B cell (primary cell): ENCODE results near the gene HIPK2. TPM values are rescaled to one million over a fixed set of nuclear protein-coding genes. Genes with fewer than 3 reads are reported as not detected.

Experiments
- ATAC-seq: fragments of 200-7000 bp; cut with Tn5 transposase; one replicate; pipeline ENCODE4 v1.10.0; 2021; ENCODE audit warnings: low read depth, mild to moderate bottlenecking, moderate number of reproducible peaks, moderate library complexity
- CTCF ChIA-PET: fragments of 350-600 bp; sonication (Branson Sonifier 250); formaldehyde crosslinking; loops from one replicate; lab custom pipeline; 2021; ENCODE audit warnings: antibody characterized with exemption, inconsistent platforms; lab: Charles Lee
- POLR2A ChIA-PET: fragments of 350-600 bp; sonication (Branson Sonifier 250); formaldehyde crosslinking; loops from one replicate; lab custom pipeline; 2021; ENCODE audit warnings: antibody characterized with exemption; lab: Charles Lee
- DNase-seq: peaks from one replicate; pipeline ENCODE4 v3.0.0; 2013
- H2AFZ ChIP-seq: 2 replicates; pipeline ENCODE4 v1.6.1; 2012; ENCODE audit warnings: mild to moderate bottlenecking, low read depth, low read length; ENCODE audit not compliant: insufficient read depth, poor library complexity, severe bottlenecking
- H3K27ac ChIP-seq, 2 donors: 1 replicate in 1 of 2; 2 replicates in 1 of 2; pipeline ENCODE4 v1.5.1; 2012 to 2013; ENCODE audit warnings: low read length in 2 of 2, mild to moderate bottlenecking in 2 of 2, moderate library complexity in 1 of 2
- H3K27me3 ChIP-seq, 4 experiments: fragments of 200-600 bp in 1 of 4; sonication (generic) in 1 of 4; replicated peaks in 1 of 4; 1 replicate in 2 of 4; 2 replicates in 2 of 4; pipeline versions ENCODE4 v1.6.1 to v1.7.0; 2013 to 2016; ENCODE audit warnings: low read length in 3 of 4, mild to moderate bottlenecking in 2 of 4, mixed read lengths in 1 of 4, moderate library complexity in 1 of 4; ENCODE audit not compliant: insufficient read depth in 4 of 4, control insufficient read depth in 3 of 4; ENCODE audit errors: control extremely low read depth in 1 of 4
- H3K36me3 ChIP-seq, 2 experiments: replicated peaks in 1 of 2; 1 replicate in 1 of 2; 2 replicates in 1 of 2; pipeline versions ENCODE4 v1.6.1 to v1.7.1; 2013; ENCODE audit warnings: low read length in 1 of 2; ENCODE audit not compliant: insufficient read depth in 2 of 2, control insufficient read depth in 1 of 2; ENCODE audit errors: control extremely low read depth in 1 of 2, extremely low read depth in 1 of 2
- H3K4me1 ChIP-seq, 2 donors: fragments of 200-600 bp in 1 of 2; sonication (generic) in 1 of 2; 1 replicate in 1 of 2; 2 replicates in 1 of 2; pipeline versions ENCODE4 v1.5.1 to v1.6.1; 2013 to 2017; ENCODE audit warnings: low read length in 2 of 2; ENCODE audit not compliant: control insufficient read depth in 2 of 2, insufficient read depth in 2 of 2
- H3K4me2 ChIP-seq: replicated peaks from 2 replicates; pipeline ENCODE3; 2012; ENCODE audit warnings: mild to moderate bottlenecking, low read depth, low read length; ENCODE audit not compliant: poor library complexity, severe bottlenecking
- H3K4me3 ChIP-seq, 5 experiments: fragments of 200-600 bp in 1 of 5; sonication (generic) in 1 of 5; 1 replicate in 3 of 5; 2 replicates in 2 of 5; pipeline versions ENCODE4 v1.5.1 to v1.7.0; 2011 to 2016; ENCODE audit warnings: low read length in 4 of 5, mild to moderate bottlenecking in 4 of 5, low read depth in 2 of 5, control low read depth in 1 of 5, moderate library complexity in 1 of 5; ENCODE audit not compliant: insufficient read depth in 1 of 5; ENCODE audit errors: control extremely low read depth in 1 of 5, extremely low read depth in 1 of 5
- H3K79me2 ChIP-seq: fragments of 200-600 bp; sonication (generic); one replicate; pipeline ENCODE4 v1.6.0; 2016; ENCODE audit warnings: low read length; ENCODE audit not compliant: control insufficient read depth, insufficient read depth
- H3K9ac ChIP-seq: fragments of 200-600 bp; sonication (generic); 2 replicates; pipeline ENCODE4 v1.6.1; 2017; ENCODE audit warnings: mild to moderate bottlenecking, low read length, moderate library complexity
- H3K9me3 ChIP-seq, 3 donors: one replicate each; pipeline versions ENCODE4 v1.6.1 to v1.7.1; 2013; ENCODE audit warnings: low read length in 2 of 3; ENCODE audit not compliant: control insufficient read depth in 2 of 3, insufficient read depth in 1 of 3; ENCODE audit errors: control extremely low read depth in 1 of 3
- H4K20me1 ChIP-seq: 2 replicates; pipeline ENCODE4 v1.6.0; 2012; ENCODE audit warnings: mild to moderate bottlenecking, low read length; ENCODE audit not compliant: insufficient read depth, control insufficient read depth, poor library complexity, severe bottlenecking
- H3K27ac Mint-ChIP-seq: one replicate; pipeline ENCODE4 v1.8.0; 2021; ENCODE audit warnings: mixed read lengths
- H3K27me3 Mint-ChIP-seq: one replicate; pipeline ENCODE4 v1.8.0; 2021; ENCODE audit warnings: mixed read lengths
- H3K4me1 Mint-ChIP-seq: one replicate; pipeline ENCODE4 v1.8.0; 2021; ENCODE audit warnings: mixed read lengths
- H3K4me3 Mint-ChIP-seq: one replicate; pipeline ENCODE4 v1.8.0; 2021; ENCODE audit warnings: mixed read lengths
- H3K9me3 Mint-ChIP-seq: one replicate; pipeline ENCODE4 v1.8.0; 2022; ENCODE audit warnings: mixed read lengths; ENCODE audit not compliant: insufficient read depth
- EZH2 ChIP-seq: IDR thresholded peaks from 2 replicates; pipeline ENCODE4 v1.6.1; 2012; ENCODE audit warnings: borderline replicate concordance, low read depth, mild to moderate bottlenecking, moderate library complexity, low read length; ENCODE audit not compliant: insufficient read depth, poor library complexity, severe bottlenecking
- WGBS: methylation state at CpG from one replicate; pipeline ENCODE4 v1.1.5; 2013; ENCODE audit warnings: missing lambda C conversion rate; ENCODE audit not compliant: insufficient coverage; 5-methylcytosine and 5-hydroxymethylcytosine counted together
- intact Hi-C: fragments of 100-400 bp; cut with micrococcal nuclease; formaldehyde crosslinking; loops from one replicate; pipeline ENCODE4 v1.10.0; 2022
- polyA plus RNA-seq: library from polyadenylated mRNA; depleted of rRNA; stranded (reverse); fragments of >200 nt; gene quantifications from 2 replicates; pipeline ENCODE4 v1.2.3, GENCODE V29; 2012
- total RNA-seq, 2 donors: library from RNA; stranded (reverse); fragments of 120-200 nt in 1 of 2; gene quantifications; 1 replicate in 1 of 2; 2 replicates in 1 of 2; pipeline versions ENCODE4 v1.2.3 to v1.2.4, GENCODE V29; 2013 to 2022
- TF ChIP-seq, protein P1 (sequence below): fragments of 200-600 bp; IDR thresholded peaks from one replicate; pipeline ENCODE4 v1.8.0; 2022; ENCODE audit warnings: antibody characterized with exemption, mild to moderate bottlenecking

The HIPK2 gene
- total and polyA plus RNA-seq, 2 donors (not counting 1 experiment from before 2014, with no cell fraction given) = 6.8 to 58.2 TPM

DNA sequence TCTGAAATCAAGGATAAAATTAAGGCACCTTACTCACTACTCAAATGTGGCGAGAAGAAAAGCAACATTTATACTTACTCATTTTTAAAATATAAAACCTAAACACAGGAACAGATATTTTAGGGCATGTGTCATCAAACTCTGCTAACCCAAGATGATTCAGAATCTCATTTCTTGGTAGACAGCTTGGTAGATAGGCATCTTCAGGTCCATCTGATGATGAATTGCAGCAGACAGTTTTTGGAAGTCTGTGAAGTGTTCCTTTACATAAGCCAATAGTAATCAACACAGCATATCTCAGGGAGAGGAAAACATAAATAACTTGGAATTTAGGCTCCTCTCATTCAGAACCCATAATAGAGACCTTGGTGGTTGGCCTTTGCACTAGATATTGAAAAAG lies 3.4 kb downstream of the HIPK2 start:
- Histone ChIP-seq H3K27me3 (peaks cover 0 to 2% (median 1%) of the 10 kb centered on the region in 4 experiments), H3K79me2 (peaks cover 59% of the 10 kb centered on the region), H3K9ac (no peak overlapping the region), H3K36me3 (peaks cover 1 to 4% of the 10 kb centered on the region in 2 experiments), H3K4me1 (peaks cover 17 to 31% of the 10 kb centered on the region in 2 donors), H3K4me3 (no peak overlapping the region), H3K4me2 (no peak overlapping the region), H4K20me1 (peaks cover 2% of the 10 kb centered on the region), H2AFZ (no peak overlapping the region), H3K9me3 (no peaks in the 10 kb centered on the region), H3K27ac (no peak overlapping the region)
- ATAC-seq = no peak
- Mint-ChIP-seq H3K4me1 (peaks cover 55% of the 10 kb centered on the region), H3K27me3 (peaks cover 4% of the 10 kb centered on the region), H3K9me3 (no peaks in the 10 kb centered on the region), H3K27ac (no peak overlapping the region), H3K4me3 (no peak overlapping the region)
- TF ChIP-seq, protein P1, sequence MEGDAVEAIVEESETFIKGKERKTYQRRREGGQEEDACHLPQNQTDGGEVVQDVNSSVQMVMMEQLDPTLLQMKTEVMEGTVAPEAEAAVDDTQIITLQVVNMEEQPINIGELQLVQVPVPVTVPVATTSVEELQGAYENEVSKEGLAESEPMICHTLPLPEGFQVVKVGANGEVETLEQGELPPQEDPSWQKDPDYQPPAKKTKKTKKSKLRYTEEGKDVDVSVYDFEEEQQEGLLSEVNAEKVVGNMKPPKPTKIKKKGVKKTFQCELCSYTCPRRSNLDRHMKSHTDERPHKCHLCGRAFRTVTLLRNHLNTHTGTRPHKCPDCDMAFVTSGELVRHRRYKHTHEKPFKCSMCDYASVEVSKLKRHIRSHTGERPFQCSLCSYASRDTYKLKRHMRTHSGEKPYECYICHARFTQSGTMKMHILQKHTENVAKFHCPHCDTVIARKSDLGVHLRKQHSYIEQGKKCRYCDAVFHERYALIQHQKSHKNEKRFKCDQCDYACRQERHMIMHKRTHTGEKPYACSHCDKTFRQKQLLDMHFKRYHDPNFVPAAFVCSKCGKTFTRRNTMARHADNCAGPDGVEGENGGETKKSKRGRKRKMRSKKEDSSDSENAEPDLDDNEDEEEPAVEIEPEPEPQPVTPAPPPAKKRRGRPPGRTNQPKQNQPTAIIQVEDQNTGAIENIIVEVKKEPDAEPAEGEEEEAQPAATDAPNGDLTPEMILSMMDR = no peak
- no peak for TF ChIP-seq EZH2
- intact Hi-C loops = loop anchor here (10.0 kb wide), 1 partner anchor 540 kb away; the partner anchor contains the start of gene UBN2
- WGBS = no CpG with 5 or more reads among the region's 1 CpG
- ChIA-PET CTCF (interaction anchor here (1.3 to 4.5 kb wide), 2 partner anchors 128 to 229 kb away, joined by 5 to 26 read pairs; no protein-coding TSS in a partner anchor), POLR2A (no interaction called here)
- no peak for DNase-seq

DNA sequence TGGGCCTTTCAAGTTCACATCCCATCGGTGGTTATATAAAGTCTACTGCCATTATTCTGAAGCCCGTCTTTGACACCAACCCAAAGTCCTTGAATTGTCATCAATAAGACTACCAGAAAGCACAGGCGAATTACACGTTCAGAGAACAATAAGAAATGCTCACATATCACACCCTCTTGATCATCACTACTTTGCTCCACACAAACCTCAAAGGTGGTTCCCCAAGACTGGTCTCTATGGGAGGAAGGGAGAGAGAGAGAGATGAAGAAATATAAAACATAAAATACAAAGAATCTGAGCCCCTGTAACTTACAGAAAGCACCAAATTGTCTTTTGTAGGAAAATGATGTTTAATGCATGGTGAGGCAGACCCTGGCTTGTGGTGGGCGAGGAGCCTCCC lies 4.4 kb downstream of the HIPK2 start:
- no peak for TF ChIP-seq EZH2
- TF ChIP-seq, protein P1 = no peak
- Mint-ChIP-seq H3K27ac (no peak overlapping the region), H3K27me3 (no peaks in the 10 kb centered on the region), H3K9me3 (no peaks in the 10 kb centered on the region), H3K4me3 (no peak overlapping the region), H3K4me1 (peaks cover 57% of the 10 kb centered on the region)
- Histone ChIP-seq H4K20me1 (peaks cover 12% of the 10 kb centered on the region), H3K4me3 (no peak overlapping the region), H3K9ac (no peak overlapping the region), H3K4me2 (peak overlapping the region; percentile 30), H3K36me3 (peaks cover 1 to 4% of the 10 kb centered on the region in 2 experiments), H3K4me1 (peaks cover 20 to 34% of the 10 kb centered on the region in 2 donors), H3K9me3 (no peaks in the 10 kb centered on the region), H3K79me2 (peaks cover 67% of the 10 kb centered on the region), H3K27me3 (no peaks in the 10 kb centered on the region), H2AFZ (no peak overlapping the region), H3K27ac (no peak overlapping the region)
- DNase-seq (no peak), ATAC-seq (no peak)
- intact Hi-C loops = loop anchor here (10.0 kb wide), 1 partner anchor 539 kb away; the partner anchor contains the start of gene UBN2
- WGBS = 100% methylated on average over 2 of the region's 5 CpGs
- ChIA-PET POLR2A (no interaction called here), CTCF (interaction anchor here (4.5 kb wide), 1 partner anchor 127 kb away, joined by 26 read pairs; no protein-coding TSS in a partner anchor)
